ENCODE data around the gene KCTD13.

- TF ChIP-seq CTCF (conservative IDR thresholded peaks at IDR 0.05; ENCODE audit: low read depth, low read length) (no peak), EZH2 (IDR thresholded peaks at IDR 0.05; ENCODE audit: borderline replicate concordance, low read depth, low read length, poor library complexity, severe bottlenecking) (no peak)
Observed at GRCh38 chr16:29871822-29872546, 54.0 kb downstream of the KCTD13 start.

All from A673 (cell line).